ENCODE results near the gene NR2F1-AS1.

Gene NR2F1-AS1

DNA sequence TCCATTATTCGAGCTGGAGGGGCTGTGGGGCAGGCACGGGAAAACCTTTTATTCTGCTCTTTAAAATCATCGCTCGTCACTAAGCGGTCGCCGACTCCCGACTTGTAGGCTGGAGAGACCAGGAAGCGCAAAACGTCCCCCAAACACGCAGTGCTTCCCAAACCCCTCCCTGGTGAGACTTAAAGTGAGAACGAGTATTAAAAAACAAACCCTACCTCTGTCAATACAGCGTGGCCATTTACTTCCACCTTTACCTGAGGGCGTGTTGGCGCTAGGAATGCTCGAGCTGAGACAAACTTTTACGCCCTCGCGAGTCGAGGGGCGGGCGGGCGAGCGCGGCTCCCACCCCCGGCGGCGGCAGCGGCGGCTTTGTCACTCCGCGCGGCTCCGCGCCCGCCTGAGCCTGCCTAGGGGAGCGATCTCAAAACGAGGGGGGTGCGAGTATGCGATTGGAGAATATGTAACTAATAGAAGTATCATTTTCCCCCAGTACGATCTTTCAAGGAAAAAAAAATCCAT, at the start of gene NR2F1-AS1:
Gene NR2F1-AS1, minus strand, starts transcription at position 293 of the 519 bp plus-strand sequence.
- H3K4me3 ChIP-seq (ENCODE audit: low read depth, low read length): peak within 1 kb of the TSS; percentile 76
- in situ Hi-C loops (cut with HindIII; ENCODE audit: low sequenced_read_pairs): no loop called here
- peak; percentile 68 for DNase-seq (ENCODE audit: low read depth, low spot score)
- TF ChIP-seq, protein P1, sequence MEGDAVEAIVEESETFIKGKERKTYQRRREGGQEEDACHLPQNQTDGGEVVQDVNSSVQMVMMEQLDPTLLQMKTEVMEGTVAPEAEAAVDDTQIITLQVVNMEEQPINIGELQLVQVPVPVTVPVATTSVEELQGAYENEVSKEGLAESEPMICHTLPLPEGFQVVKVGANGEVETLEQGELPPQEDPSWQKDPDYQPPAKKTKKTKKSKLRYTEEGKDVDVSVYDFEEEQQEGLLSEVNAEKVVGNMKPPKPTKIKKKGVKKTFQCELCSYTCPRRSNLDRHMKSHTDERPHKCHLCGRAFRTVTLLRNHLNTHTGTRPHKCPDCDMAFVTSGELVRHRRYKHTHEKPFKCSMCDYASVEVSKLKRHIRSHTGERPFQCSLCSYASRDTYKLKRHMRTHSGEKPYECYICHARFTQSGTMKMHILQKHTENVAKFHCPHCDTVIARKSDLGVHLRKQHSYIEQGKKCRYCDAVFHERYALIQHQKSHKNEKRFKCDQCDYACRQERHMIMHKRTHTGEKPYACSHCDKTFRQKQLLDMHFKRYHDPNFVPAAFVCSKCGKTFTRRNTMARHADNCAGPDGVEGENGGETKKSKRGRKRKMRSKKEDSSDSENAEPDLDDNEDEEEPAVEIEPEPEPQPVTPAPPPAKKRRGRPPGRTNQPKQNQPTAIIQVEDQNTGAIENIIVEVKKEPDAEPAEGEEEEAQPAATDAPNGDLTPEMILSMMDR (IDR thresholded peaks at IDR 0.05; ENCODE audit: low read depth, low read length): no peak

DNA sequence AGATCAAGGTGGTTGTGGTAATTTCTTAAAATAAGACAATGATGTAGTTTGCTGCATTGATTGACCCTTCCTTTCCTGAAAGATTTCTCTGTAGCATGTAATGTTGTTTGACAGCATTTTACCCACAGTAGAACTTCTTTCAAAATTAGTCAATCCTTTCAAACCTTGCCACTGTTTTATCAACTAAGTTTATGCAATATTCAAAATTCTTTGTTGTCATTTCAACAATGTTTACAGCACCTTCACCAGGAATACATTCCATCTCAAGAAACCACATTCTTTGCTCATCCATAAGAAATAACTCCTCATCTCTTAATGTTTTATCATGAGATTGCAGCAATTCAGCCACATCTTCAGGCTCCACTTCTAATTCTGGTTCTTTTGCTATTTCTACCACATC, 45.8 kb upstream of the NR2F1-AS1 start:
- in situ Hi-C loops (cut with HindIII; ENCODE audit: low sequenced_read_pairs): no loop called here
- DNase-seq (ENCODE audit: low read depth, low spot score): no peak
- TF ChIP-seq, protein P1 (IDR thresholded peaks at IDR 0.05; ENCODE audit: low read depth, low read length): no peak
- no peak overlapping the region for H3K4me3 ChIP-seq (ENCODE audit: low read depth, low read length)

DNA sequence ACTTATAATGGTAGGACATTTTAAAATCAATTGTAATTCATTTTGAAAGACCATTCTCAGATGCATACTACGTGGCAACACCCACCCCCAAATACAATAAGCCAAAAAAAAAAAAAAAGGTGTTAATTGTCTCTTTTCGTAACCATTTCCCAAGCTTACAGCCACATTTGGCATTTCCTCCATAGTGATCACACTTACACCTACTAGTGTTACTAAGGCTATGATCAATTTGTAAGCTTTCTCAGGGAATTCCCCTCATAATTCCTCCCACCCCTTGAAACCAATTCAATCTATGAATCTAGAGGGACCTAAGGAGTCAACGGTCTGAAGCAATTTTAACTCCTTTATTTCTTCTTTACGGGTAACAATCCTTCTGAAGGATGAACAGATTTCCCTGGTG, 42.1 kb upstream of the NR2F1-AS1 start:
- TF ChIP-seq, protein P1 (IDR thresholded peaks at IDR 0.05; ENCODE audit: low read depth, low read length): no peak
- in situ Hi-C loops (cut with HindIII; ENCODE audit: low sequenced_read_pairs): no loop called here
- no peak overlapping the region for H3K4me3 ChIP-seq (ENCODE audit: low read depth, low read length)
- DNase-seq (ENCODE audit: low read depth, low spot score): no peak

DNA sequence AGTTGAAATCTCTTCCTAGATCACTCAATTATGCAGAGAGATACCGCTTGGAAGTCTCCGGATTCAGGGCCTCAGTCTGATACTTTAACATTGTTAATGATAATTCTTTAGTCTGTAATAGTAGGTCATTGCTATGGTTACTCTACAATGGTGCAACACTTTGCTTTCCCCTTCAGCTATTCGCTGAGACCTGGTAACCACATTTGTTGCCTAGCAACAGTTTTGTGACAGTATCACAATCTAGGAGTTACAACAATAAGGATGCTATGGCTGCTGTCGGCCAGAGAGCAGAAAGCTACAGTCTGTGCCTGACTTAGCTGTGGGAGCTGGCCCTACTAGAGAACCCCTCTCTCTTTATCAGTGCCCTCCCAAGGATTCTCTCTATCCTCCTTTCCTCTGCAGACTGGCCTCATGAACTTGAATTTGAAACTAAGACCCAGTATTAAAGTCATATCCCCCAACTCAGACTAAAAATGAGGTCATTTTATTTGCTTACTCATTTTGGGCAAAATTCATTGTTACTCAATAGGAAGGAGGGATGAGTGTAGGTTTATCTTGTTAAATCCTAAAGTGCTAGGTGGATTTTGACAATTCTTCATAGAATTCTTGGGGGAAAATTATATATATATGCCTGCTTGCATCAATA, 41.3 kb upstream of the NR2F1-AS1 start:
- in situ Hi-C loops (cut with HindIII; ENCODE audit: low sequenced_read_pairs): no loop called here
- DNase-seq (ENCODE audit: low read depth, low spot score): peak; percentile 73
- TF ChIP-seq, protein P1 (IDR thresholded peaks at IDR 0.05; ENCODE audit: low read depth, low read length): no peak
- no peak overlapping the region for H3K4me3 ChIP-seq (ENCODE audit: low read depth, low read length)

DNA sequence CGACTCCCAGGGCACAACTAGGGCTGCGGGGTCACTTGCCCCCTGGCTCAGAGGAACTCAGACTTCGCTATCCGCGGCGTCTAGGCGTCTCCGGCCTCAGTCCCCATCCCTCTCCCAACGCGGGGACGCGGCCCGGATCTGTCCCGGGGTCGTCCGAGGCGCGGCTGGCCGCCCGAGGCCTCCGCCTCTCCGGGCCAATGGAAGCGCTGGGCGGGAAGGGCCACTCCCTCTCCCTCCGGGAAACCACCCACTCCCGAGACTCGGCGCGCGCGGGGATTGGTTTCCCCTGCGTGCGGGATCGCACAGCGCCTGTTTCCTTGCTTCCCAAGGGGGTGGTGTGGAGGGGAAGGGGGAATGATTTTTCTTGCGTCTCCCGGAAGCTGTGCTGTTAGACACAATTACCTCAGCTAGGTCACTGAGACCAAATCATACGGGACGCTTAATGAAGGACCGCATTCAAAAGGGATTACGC, 40.3 kb upstream of the NR2F1-AS1 start:
- peak; percentile 88 for DNase-seq (ENCODE audit: low read depth, low spot score)
- peak overlapping the region; percentile 62 for H3K4me3 ChIP-seq (ENCODE audit: low read depth, low read length)
- in situ Hi-C loops (cut with HindIII; ENCODE audit: low sequenced_read_pairs): no loop called here
- TF ChIP-seq, protein P1 (IDR thresholded peaks at IDR 0.05; ENCODE audit: low read depth, low read length): no peak

DNA sequence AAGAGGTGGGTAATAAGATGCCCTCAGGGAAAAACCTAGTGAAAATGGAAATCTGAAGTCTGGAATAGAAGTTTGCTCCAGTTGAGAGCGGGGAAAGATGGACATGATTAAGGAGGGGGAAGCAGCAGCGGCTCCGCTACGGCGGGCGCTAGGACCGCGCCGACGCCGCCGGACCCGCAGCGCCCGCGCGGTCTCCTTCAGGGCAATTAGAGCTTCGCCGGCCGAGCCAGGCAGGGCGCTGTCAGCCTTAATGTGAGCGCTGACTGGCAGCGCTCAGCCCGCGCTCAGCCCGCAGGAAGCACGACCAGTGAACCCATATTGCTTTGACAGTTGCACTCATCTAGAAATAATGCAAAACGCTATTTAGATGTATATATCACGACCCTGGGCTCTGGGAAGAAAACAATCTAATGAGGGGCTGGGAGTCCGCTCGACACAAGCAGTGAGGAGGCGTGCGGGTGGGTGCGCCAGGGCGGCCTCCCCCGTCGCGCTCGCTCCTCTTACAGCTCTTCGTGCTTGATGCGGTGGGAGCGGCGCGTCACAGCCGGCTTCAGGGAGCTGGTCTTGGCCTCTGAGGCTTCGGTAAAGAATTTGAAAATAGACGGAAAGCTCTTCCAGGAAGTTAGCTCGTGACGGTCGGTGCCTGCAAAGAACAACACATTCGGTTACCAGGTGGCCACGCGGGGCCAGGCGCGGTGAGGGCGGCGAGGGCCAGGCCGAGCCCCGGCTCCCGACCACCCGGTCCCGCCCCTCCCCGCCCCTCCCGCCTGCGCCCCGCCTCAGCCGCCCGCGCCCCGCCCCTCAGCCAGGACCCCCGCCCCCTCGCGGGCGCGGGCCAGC, 39.7 kb upstream of the NR2F1-AS1 start:
- peak overlapping the region; percentile 62 for H3K4me3 ChIP-seq (ENCODE audit: low read depth, low read length)
- in situ Hi-C loops (cut with HindIII; ENCODE audit: low sequenced_read_pairs): no loop called here
- TF ChIP-seq, protein P1 (IDR thresholded peaks at IDR 0.05; ENCODE audit: low read depth, low read length): no peak
- DNase-seq (ENCODE audit: low read depth, low spot score): peak; percentile 76

Measured in astrocyte of the spinal cord (primary cell).